K562 (cell line): Measurements from ENCODE around the gene MEGF9. TPM values are rescaled to one million over a fixed set of nuclear protein-coding genes. Genes with fewer than 3 reads are reported as not detected.

Experiments
- ATAC-seq: fragments of 200-7000 bp; cut with Tn5 transposase; 3 replicates; pipeline ENCODE4 v1.9.1; 2020; ENCODE audit warnings: moderate library complexity
- BruUV-seq: library from RNA; stranded (reverse); fragments of 400-500 nt; replicated peaks from 2 replicates; lab custom pipeline; 2021; lab: Mats Ljungman, UMichigan
- CTCF ChIA-PET: fragments of 300-600 bp; formaldehyde crosslinking; extraction: SDS; loops from one replicate; lab custom pipeline; 2021; ENCODE audit warnings: low intra/inter-chr PET ratio; lab: Yijun Ruan, JAX
- POLR2A ChIA-PET: fragments of 300-600, 350-650 bp; sonication (Branson Sonifier 250); formaldehyde crosslinking; extraction: SDS; loops from one replicate; lab custom pipeline; 2021; ENCODE audit warnings: antibody characterized with exemption, inconsistent platforms; lab: Yijun Ruan, JAX
- DNase-seq, 4 experiments: peaks; one replicate each; pipeline versions ENCODE4 v3.0.0 to v3.0.0-alpha.2; 2011 to 2018; ENCODE audit warnings: low spot score in 3 of 4, mixed read lengths in 3 of 4; ENCODE audit errors: extremely low read depth in 1 of 4
- FAIRE-seq: peaks from 2 replicates; lab custom pipeline; 2011; peaks lifted over from hg19 to GRCh38; lab: Jason Lieb, UNC
- H2AFZ ChIP-seq: 2 replicates; pipeline ENCODE4 v1.6.0; 2011; ENCODE audit warnings: low read depth, low read length, control low read depth, inconsistent platforms
- H3K27ac ChIP-seq: fragments of 200-600 bp; 3 replicates; pipeline ENCODE4 v1.8.0; 2011; ENCODE audit warnings: low read depth, mild to moderate bottlenecking, control low read depth, inconsistent platforms, low read length, moderate library complexity, mixed read lengths; ENCODE audit errors: extremely low read depth
- H3K27me3 ChIP-seq, 2 experiments: fragments of 300-600 bp in 1 of 2; 2 replicates in 1 of 2; 3 replicates in 1 of 2; pipeline versions ENCODE4 v1.6.0 to v1.8.0; 2011; ENCODE audit warnings: inconsistent platforms in 2 of 2, low read length in 2 of 2, mild to moderate bottlenecking in 1 of 2, mixed read lengths in 1 of 2, moderate library complexity in 1 of 2; ENCODE audit not compliant: control insufficient read depth in 2 of 2, insufficient read depth in 2 of 2
- H3K36me3 ChIP-seq: fragments of 300-600 bp; 3 replicates; pipeline ENCODE4 v1.8.0; 2011; ENCODE audit warnings: mild to moderate bottlenecking, low read length, inconsistent platforms; ENCODE audit not compliant: control insufficient read depth, insufficient read depth
- H3K4me1 ChIP-seq, 2 experiments: fragments of 200-600 bp in 1 of 2; replicated peaks in 1 of 2; 2 replicates in 1 of 2; 3 replicates in 1 of 2; pipeline versions ENCODE4 v1.5.1 to v1.8.0; 2011; ENCODE audit warnings: inconsistent platforms in 2 of 2, low read length in 2 of 2, mild to moderate bottlenecking in 1 of 2, mixed read lengths in 1 of 2, moderate library complexity in 1 of 2; ENCODE audit not compliant: control insufficient read depth in 2 of 2, insufficient read depth in 2 of 2
- H3K4me2 ChIP-seq: 2 replicates; pipeline ENCODE4 v1.6.1; 2011; ENCODE audit warnings: low read length, control low read depth, inconsistent platforms, mixed read lengths; ENCODE audit not compliant: insufficient read depth
- H3K4me3 ChIP-seq: fragments of 200-600 bp; sonication (generic), shearing (Covaris generic); 2 replicates; pipeline ENCODE4 v1.5.1; 2016; ENCODE audit warnings: control low read depth, inconsistent platforms
- H3K79me2 ChIP-seq: fragments of 200-600 bp; 3 replicates; pipeline ENCODE4 v1.8.0; 2011; ENCODE audit warnings: low read length, inconsistent platforms; ENCODE audit not compliant: control insufficient read depth, insufficient read depth
- H3K9ac ChIP-seq, 2 experiments: 2 replicates each; pipeline versions ENCODE4 v1.6.0 to v1.6.1; 2011; ENCODE audit warnings: low read depth in 2 of 2, low read length in 2 of 2, control low read depth in 1 of 2, inconsistent platforms in 1 of 2, mild to moderate bottlenecking in 1 of 2, mixed read lengths in 1 of 2; ENCODE audit not compliant: insufficient read depth in 1 of 2
- H3K9me1 ChIP-seq: one replicate; pipeline ENCODE4 v1.6.0; 2011; ENCODE audit warnings: inconsistent platforms, mild to moderate bottlenecking, low read length, moderate library complexity; ENCODE audit not compliant: control insufficient read depth, insufficient read depth
- H3K9me3 ChIP-seq: replicated peaks from 2 replicates; pipeline ENCODE4 v1.5.1; 2011; ENCODE audit warnings: low read depth, low read length, inconsistent platforms; ENCODE audit not compliant: control insufficient read depth, insufficient read depth
- H4K20me1 ChIP-seq: replicated peaks from 2 replicates; pipeline ENCODE4 v1.6.1; 2011; ENCODE audit warnings: low read length, inconsistent platforms, mixed read lengths; ENCODE audit not compliant: control insufficient read depth, insufficient read depth
- ARID1B ChIP-seq: fragments of 450-650 bp; IDR thresholded peaks from 2 replicates; pipeline ENCODE4 v1.6.1; 2016; ENCODE audit warnings: antibody characterized with exemption, mild to moderate bottlenecking, inconsistent platforms
- CBX1 ChIP-seq: sonication (generic); IDR thresholded peaks from 2 replicates; pipeline ENCODE4 v1.6.1; 2016; ENCODE audit warnings: antibody characterized with exemption, low read depth, mild to moderate bottlenecking
- ERF ChIP-seq: fragments of 450-650 bp; formaldehyde crosslinking; IDR thresholded peaks from 2 replicates; pipeline ENCODE4 v1.4.0; 2020; ENCODE audit warnings: mild to moderate bottlenecking, mixed read lengths
- KAT7 ChIP-seq: sonication (generic); formaldehyde crosslinking; IDR thresholded peaks from 2 replicates; pipeline ENCODE4 v1.8.0; 2022; ENCODE audit warnings: missing genetic modification reagents, mild to moderate bottlenecking, borderline replicate concordance
- NCOA6 ChIP-seq: fragments of 450-650 bp; IDR thresholded peaks from 2 replicates; pipeline ENCODE4 v1.6.1; 2017; ENCODE audit warnings: mild to moderate bottlenecking
- RAD21 ChIP-seq, 2 experiments: fragments of 250-450 bp in 1 of 2; fragments of 450-650 bp in 1 of 2; sonication (Bioruptor Pico) in 1 of 2; formaldehyde crosslinking in 1 of 2; IDR thresholded peaks in 1 of 2; conservative IDR thresholded peaks in 1 of 2; 2 replicates each; pipeline versions ENCODE4 v1.4.0 to v1.8.0; 2020 to 2022; ENCODE audit warnings: mild to moderate bottlenecking in 2 of 2, moderate library complexity in 1 of 2
- RFX5 ChIP-seq: IDR thresholded peaks from 2 replicates; pipeline ENCODE4 v1.6.1; 2011; ENCODE audit warnings: low read depth, mild to moderate bottlenecking, improper control_type of control experiment, low read length
- ZKSCAN1 ChIP-seq: fragments of 150-350 bp; IDR thresholded peaks from 2 replicates; pipeline ENCODE4 v1.6.1; 2016; ENCODE audit warnings: low read depth, low read length
- ZNF41 ChIP-seq: fragments of 250-450 bp; sonication (Bioruptor Pico); conservative IDR thresholded peaks from 2 replicates; pipeline ENCODE4 v1.4.0; 2020; ENCODE audit warnings: mild to moderate bottlenecking
- WGBS: fragments of 100-300 bp; shearing (Covaris generic); methylation state at CpG from one replicate; pipeline ENCODE4 v1.1.6; 2016; ENCODE audit warnings: low coverage, mixed read lengths; ENCODE audit not compliant: insufficient coverage; ENCODE audit errors: missing lambda C conversion rate; 5-methylcytosine and 5-hydroxymethylcytosine counted together
- in situ Hi-C: fragments of 300-500 bp; cut with MboI; formaldehyde crosslinking; loops from 4 replicates; pipeline ENCODE4 v1.15.0; 2018; ENCODE audit warnings: inconsistent platforms, mixed read lengths
- intact Hi-C: fragments of 100-400 bp; cut with micrococcal nuclease; formaldehyde crosslinking; loops from 2 replicates; pipeline ENCODE4 v1.14.2; 2022
- polyA plus RNA-seq, 8 experiments: library from polyadenylated mRNA; depleted of rRNA in 4 of 8; stranded (reverse) in 5 of 8; unstranded in 3 of 8; fragments of >200 nt; fragmentation: Nextera tagmentation in 2 of 8; fragmentation: Illumina TruSeq in 1 of 8; extraction: Ambion mirVana in 2 of 8; extraction: Trizol in 1 of 8; gene quantifications; 2 replicates each; pipeline versions ENCODE4 v1.2.1 to v1.2.3, GENCODE V29; 2011 to 2014; ENCODE audit warnings: inconsistent platforms in 1 of 8, missing spikeins in 1 of 8
- total RNA-seq, 7 experiments: library from RNA; depleted of rRNA in 6 of 7; stranded (reverse); fragments of >200 nt in 6 of 7; fragmentation: Illumina TruSeq in 2 of 7; extraction: Trizol in 2 of 7; gene quantifications; 2 replicates each; pipeline versions ENCODE4 v1.2.1 to v1.2.3, GENCODE V29; 2011 to 2021; ENCODE audit warnings: low replicate concordance in 1 of 7
- TF ChIP-seq, protein P1 (sequence below): fragments of 450-650 bp; IDR thresholded peaks from 2 replicates; pipeline ENCODE4 v1.7.0; 2016; ENCODE audit warnings: borderline replicate concordance
- TF ChIP-seq, protein P2 (sequence below), 3 experiments: IDR thresholded peaks in 2 of 3; conservative IDR thresholded peaks in 1 of 3; 2 replicates each; pipeline ENCODE4 v1.5.1; 2011 to 2012; ENCODE audit warnings: low read length in 3 of 3, mild to moderate bottlenecking in 3 of 3, control low read depth in 2 of 3, improper control_type of control experiment in 1 of 3, inconsistent platforms in 1 of 3, low read depth in 1 of 3, mixed read lengths in 1 of 3, moderate library complexity in 1 of 3; ENCODE audit not compliant: insufficient read depth in 2 of 3

The MEGF9 gene
- total and polyA plus RNA-seq, 9 of the 15 experiments (the other 6 are each of a cell fraction or from before 2014, with no cell fraction given) = 2.1 to 6.2 (median 3.8) TPM

DNA sequence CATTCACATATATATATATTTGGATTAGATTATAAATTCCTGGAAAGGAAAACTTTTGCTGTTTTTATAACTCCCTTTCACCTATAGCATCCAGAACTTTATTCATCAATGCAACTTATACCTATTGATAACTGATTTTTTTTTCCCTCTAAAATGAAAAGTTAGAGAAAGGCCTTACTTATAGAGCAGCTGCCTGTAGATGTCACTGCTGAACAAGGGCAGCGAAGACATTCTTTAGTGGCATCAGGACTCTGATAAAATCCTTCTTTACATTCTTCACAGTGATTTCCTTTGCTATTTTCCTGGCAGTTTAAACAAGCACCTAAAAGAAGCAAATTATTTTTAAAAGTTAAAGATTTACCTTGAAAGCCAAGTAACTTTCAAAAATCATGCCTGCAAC is 102.1 kb downstream of the MEGF9 start:
- no peaks in the 10 kb centered on the region for H3K4me1 ChIP-seq
- H3K27me3 ChIP-seq = no peaks in the 10 kb centered on the region
- FAIRE-seq (no peak), DNase-seq (peak in 1 of 4 experiments; percentile 13), ATAC-seq (peak; percentile 60; the same call in 1 of the 3 replicates)
- H3K36me3 ChIP-seq = no peaks in the 10 kb centered on the region; the same call in 2 of the 3 replicates
- CTCF ChIA-PET = no interaction called here
- H3K27ac ChIP-seq = no peak overlapping the region
- POLR2A ChIA-PET = no interaction called here
- H3K4me3 ChIP-seq = no peak overlapping the region
- intact Hi-C loops = loop anchor here (10.0 kb wide), 2 partner anchors 253 to 323 kb away; no protein-coding TSS in a partner anchor
- no peaks in the 10 kb centered on the region for H3K79me2 ChIP-seq
- in situ Hi-C loops = loop anchor here (25.0 kb wide), 1 partner anchor 325 kb away; the partner anchor contains the start of gene TRAF1
- H4K20me1 ChIP-seq = no peaks in the 10 kb centered on the region
- no TSS peak for BruUV-seq
- no peak overlapping the region for H2AFZ ChIP-seq
- H3K9ac ChIP-seq = no peak overlapping the region
- no peak for TF ChIP-seq ERF (CRISPR knock-in tag)
- TF ChIP-seq, protein P1, sequence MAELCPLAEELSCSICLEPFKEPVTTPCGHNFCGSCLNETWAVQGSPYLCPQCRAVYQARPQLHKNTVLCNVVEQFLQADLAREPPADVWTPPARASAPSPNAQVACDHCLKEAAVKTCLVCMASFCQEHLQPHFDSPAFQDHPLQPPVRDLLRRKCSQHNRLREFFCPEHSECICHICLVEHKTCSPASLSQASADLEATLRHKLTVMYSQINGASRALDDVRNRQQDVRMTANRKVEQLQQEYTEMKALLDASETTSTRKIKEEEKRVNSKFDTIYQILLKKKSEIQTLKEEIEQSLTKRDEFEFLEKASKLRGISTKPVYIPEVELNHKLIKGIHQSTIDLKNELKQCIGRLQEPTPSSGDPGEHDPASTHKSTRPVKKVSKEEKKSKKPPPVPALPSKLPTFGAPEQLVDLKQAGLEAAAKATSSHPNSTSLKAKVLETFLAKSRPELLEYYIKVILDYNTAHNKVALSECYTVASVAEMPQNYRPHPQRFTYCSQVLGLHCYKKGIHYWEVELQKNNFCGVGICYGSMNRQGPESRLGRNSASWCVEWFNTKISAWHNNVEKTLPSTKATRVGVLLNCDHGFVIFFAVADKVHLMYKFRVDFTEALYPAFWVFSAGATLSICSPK = no peak
- no peak for TF ChIP-seq ZNF41
- TF ChIP-seq RAD21 (CRISPR knock-in tag; conservative IDR thresholded peaks at IDR 0.05 in 1 of 2, IDR thresholded peaks at IDR 0.05 in 1 of 2) = peak; percentile 20 to 42; a peak in 2 of 4 replicates
- TF ChIP-seq KAT7 (CRISPR knock-in tag) = no peak
- TF ChIP-seq ZKSCAN1 = no peak
- TF ChIP-seq, protein P2, sequence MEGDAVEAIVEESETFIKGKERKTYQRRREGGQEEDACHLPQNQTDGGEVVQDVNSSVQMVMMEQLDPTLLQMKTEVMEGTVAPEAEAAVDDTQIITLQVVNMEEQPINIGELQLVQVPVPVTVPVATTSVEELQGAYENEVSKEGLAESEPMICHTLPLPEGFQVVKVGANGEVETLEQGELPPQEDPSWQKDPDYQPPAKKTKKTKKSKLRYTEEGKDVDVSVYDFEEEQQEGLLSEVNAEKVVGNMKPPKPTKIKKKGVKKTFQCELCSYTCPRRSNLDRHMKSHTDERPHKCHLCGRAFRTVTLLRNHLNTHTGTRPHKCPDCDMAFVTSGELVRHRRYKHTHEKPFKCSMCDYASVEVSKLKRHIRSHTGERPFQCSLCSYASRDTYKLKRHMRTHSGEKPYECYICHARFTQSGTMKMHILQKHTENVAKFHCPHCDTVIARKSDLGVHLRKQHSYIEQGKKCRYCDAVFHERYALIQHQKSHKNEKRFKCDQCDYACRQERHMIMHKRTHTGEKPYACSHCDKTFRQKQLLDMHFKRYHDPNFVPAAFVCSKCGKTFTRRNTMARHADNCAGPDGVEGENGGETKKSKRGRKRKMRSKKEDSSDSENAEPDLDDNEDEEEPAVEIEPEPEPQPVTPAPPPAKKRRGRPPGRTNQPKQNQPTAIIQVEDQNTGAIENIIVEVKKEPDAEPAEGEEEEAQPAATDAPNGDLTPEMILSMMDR (IDR thresholded peaks at IDR 0.05 in 2 of 3, conservative IDR thresholded peaks at IDR 0.05 in 1 of 3; ENCODE audit: insufficient read depth in 2 of 3, low read depth in 1 of 3, low read length in 3 of 3) = peak; percentile 18 to 42 (median 36); a peak in 3 of 6 replicates
- TF ChIP-seq CBX1 = no peak
- no peak for TF ChIP-seq NCOA6
- TF ChIP-seq RFX5 = no peak
- no peak for TF ChIP-seq ARID1B
- 57% methylated on average over 1 of the region's 1 CpG for WGBS
- H3K9me1 ChIP-seq = no peaks in the 10 kb centered on the region
- no peaks in the 10 kb centered on the region for H3K9me3 ChIP-seq
- H3K4me2 ChIP-seq = no peak overlapping the region
